Thoracic aorta (tissue), 2 donors: Measurements from ENCODE around the gene LIX1. TPM values are rescaled to one million over a fixed set of nuclear protein-coding genes. Genes with fewer than 3 reads are reported as not detected.

Experiments used
- ATAC-seq: fragments of 150-250 bp; one replicate; pipeline ENCODE4 v1.8.0; 2017; ENCODE audit warnings: low read depth; ENCODE audit not compliant: insufficient number of reproducible peaks, low FRiP score
- DNase-seq: peaks from one replicate; pipeline ENCODE4 v3.0.0-alpha.2; 2020; ENCODE audit warnings: low spot score
- H3K27ac ChIP-seq, 2 donors: fragments of 200-600 bp; sonication (generic); 1 replicate in 1 of 2; 2 replicates in 1 of 2; pipeline ENCODE4 v1.5.1; 2016; ENCODE audit warnings: mild to moderate bottlenecking in 2 of 2, moderate library complexity in 2 of 2
- H3K27me3 ChIP-seq: fragments of 200-600 bp; sonication (generic); replicated peaks from 2 replicates; pipeline ENCODE4 v1.6.0; 2016; ENCODE audit warnings: mild to moderate bottlenecking; ENCODE audit not compliant: insufficient read depth
- H3K36me3 ChIP-seq: fragments of 200-600 bp; sonication (generic); one replicate; pipeline ENCODE4 v1.5.1; 2016
- H3K4me1 ChIP-seq, 2 donors: fragments of 200-600 bp; sonication (generic); 1 replicate in 1 of 2; 2 replicates in 1 of 2; pipeline versions ENCODE4 v1.5.1 to v1.6.0; 2016; ENCODE audit warnings: low read depth in 2 of 2, mild to moderate bottlenecking in 1 of 2; ENCODE audit not compliant: control insufficient read depth in 1 of 2
- H3K4me3 ChIP-seq: fragments of 200-600 bp; sonication (generic); 2 replicates; pipeline ENCODE4 v1.5.1; 2016; ENCODE audit warnings: mild to moderate bottlenecking
- H3K9me3 ChIP-seq: fragments of 200-600 bp; sonication (generic); 2 replicates; pipeline ENCODE4 v1.5.1; 2016
- total RNA-seq, 2 donors: library from RNA; depleted of rRNA; stranded (reverse); fragments of >200 nt; gene quantifications; one replicate each; pipeline versions ENCODE4 v1.1.0 to v1.2.3, GENCODE V29; 2016
- TF ChIP-seq, protein P1 (sequence below): fragments of 200-600 bp; sonication (generic); IDR thresholded peaks from one replicate; pipeline ENCODE4 v1.5.1; 2019; ENCODE audit warnings: antibody characterized with exemption

LIX1 gene
- total RNA-seq, 2 donors from 2014 or later = not detected

GRCh38 chr5:97111004-97111403 is 31.4 kb downstream of the LIX1 start:
- TF ChIP-seq, protein P1, sequence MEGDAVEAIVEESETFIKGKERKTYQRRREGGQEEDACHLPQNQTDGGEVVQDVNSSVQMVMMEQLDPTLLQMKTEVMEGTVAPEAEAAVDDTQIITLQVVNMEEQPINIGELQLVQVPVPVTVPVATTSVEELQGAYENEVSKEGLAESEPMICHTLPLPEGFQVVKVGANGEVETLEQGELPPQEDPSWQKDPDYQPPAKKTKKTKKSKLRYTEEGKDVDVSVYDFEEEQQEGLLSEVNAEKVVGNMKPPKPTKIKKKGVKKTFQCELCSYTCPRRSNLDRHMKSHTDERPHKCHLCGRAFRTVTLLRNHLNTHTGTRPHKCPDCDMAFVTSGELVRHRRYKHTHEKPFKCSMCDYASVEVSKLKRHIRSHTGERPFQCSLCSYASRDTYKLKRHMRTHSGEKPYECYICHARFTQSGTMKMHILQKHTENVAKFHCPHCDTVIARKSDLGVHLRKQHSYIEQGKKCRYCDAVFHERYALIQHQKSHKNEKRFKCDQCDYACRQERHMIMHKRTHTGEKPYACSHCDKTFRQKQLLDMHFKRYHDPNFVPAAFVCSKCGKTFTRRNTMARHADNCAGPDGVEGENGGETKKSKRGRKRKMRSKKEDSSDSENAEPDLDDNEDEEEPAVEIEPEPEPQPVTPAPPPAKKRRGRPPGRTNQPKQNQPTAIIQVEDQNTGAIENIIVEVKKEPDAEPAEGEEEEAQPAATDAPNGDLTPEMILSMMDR = no peak
- Histone ChIP-seq H3K4me3 (no peak overlapping the region), H3K36me3 (no peaks in the 10 kb centered on the region), H3K4me1 (no peaks in the 10 kb centered on the region), H3K27ac (no peak overlapping the region), H3K9me3 (no peaks in the 10 kb centered on the region), H3K27me3 (no peaks in the 10 kb centered on the region)
- ATAC-seq (no peak), DNase-seq (no peak)

DNA sequence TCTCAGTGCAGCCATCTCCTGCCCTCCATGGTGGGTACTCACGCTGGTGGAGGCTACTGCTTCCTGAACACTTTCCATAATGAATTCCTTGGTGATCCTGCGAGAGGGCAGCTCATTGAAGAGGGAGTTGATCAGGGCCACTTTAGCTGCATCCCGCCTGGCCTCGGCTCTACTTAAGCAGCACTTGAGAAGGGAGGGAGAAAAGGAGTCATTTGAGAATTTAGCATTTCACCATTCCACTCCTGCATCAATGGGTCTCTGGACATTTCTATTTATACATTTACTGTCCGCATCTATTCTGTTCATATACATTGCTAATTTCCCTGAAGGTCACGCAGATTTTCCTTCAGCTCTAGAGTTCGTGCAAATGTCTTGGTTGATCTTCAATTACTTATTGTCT is 35.1 kb downstream of the LIX1 start:
- ATAC-seq (no peak), DNase-seq (no peak)
- H3K36me3 ChIP-seq = no peaks in the 10 kb centered on the region
- H3K4me3 ChIP-seq = no peak overlapping the region
- H3K27ac ChIP-seq = no peak overlapping the region
- H3K4me1 ChIP-seq = no peaks in the 10 kb centered on the region
- H3K27me3 ChIP-seq = no peaks in the 10 kb centered on the region
- H3K9me3 ChIP-seq = no peaks in the 10 kb centered on the region
- TF ChIP-seq, protein P1 = no peak

DNA sequence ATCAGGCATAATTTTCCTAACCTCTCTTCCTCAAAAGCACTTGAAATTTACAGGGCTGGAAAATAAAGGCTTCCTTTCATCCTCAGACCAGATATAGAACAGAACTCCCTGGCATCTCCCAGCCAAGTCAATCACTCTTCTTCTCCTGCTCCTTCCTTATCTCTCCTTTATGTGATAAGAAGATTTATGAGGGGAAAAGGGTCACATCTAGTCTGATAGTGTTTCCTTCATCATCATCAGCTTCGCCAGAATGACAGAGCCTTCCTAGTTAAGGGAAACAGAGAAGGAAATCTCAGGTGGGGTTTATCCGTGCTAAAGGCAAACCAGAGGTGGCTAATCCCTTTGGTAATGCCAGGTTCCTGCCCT is 36.2 kb downstream of the LIX1 start:
- H3K27ac ChIP-seq = no peak overlapping the region
- H3K27me3 ChIP-seq = no peaks in the 10 kb centered on the region
- DNase-seq (no peak), ATAC-seq (no peak)
- no peaks in the 10 kb centered on the region for H3K9me3 ChIP-seq
- TF ChIP-seq, protein P1 = no peak
- H3K4me1 ChIP-seq = no peaks in the 10 kb centered on the region
- no peak overlapping the region for H3K4me3 ChIP-seq
- no peaks in the 10 kb centered on the region for H3K36me3 ChIP-seq

DNA sequence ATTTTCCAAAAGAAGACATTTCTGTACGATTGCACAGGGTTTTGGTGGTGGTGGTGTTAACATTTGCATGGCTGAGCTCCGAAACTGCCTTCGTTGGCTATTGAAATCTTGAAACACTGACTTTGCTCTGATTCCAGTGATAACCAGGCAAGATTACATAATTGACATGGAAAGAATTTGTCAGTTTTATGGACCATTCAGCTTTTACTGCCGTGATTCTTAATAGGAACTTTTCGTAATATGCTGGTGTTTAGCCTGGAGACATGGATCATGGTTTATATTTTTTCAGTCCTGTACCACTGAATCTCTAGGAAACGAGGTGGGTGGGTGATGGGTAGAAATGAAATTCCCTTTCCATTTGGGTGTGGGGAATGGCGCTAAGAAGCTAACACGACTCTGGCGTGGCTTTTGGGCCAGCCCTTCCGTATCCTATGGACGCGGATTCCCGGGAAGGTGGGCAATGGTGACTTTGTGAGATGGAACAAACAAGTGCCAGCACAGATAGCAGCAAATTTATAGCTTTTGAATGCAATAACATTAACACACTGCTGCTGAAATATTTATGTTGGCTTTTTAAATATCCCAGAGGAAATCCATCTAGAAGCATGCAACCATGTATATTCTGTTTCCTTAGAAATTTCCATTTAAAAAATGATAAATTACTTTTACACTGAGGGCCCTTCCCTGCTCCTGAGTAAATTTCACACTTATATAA is 36.8 kb downstream of the LIX1 start:
- H3K27ac ChIP-seq = no peak overlapping the region
- TF ChIP-seq, protein P1 = no peak
- H3K4me3 ChIP-seq = no peak overlapping the region
- H3K4me1 ChIP-seq = no peaks in the 10 kb centered on the region
- H3K9me3 ChIP-seq = no peaks in the 10 kb centered on the region
- ATAC-seq = no peak
- H3K27me3 ChIP-seq = no peaks in the 10 kb centered on the region
- DNase-seq = no peak
- no peaks in the 10 kb centered on the region for H3K36me3 ChIP-seq

GRCh38 chr5:97102010-97102470 is 40.4 kb downstream of the LIX1 start:
- H3K9me3 ChIP-seq = no peaks in the 10 kb centered on the region
- ATAC-seq = no peak
- H3K36me3 ChIP-seq = no peaks in the 10 kb centered on the region
- H3K27me3 ChIP-seq = no peaks in the 10 kb centered on the region
- H3K4me1 ChIP-seq = peaks cover 0 to 10% of the 10 kb centered on the region in 2 donors
- no peak overlapping the region for H3K27ac ChIP-seq
- no peak overlapping the region for H3K4me3 ChIP-seq
- TF ChIP-seq, protein P1 = no peak
- DNase-seq = no peak
